K562 (cell line): ENCODE data around the gene TCFL5. TPM values are rescaled to one million over a fixed set of nuclear protein-coding genes. Genes with fewer than 3 reads are reported as not detected.

ENCODE experiments used
- ATAC-seq: fragments of 200-7000 bp; cut with Tn5 transposase; 3 replicates; pipeline ENCODE4 v1.9.1; 2020; ENCODE audit warnings: moderate library complexity
- BruUV-seq: library from RNA; stranded (reverse); fragments of 400-500 nt; replicated peaks from 2 replicates; lab custom pipeline; 2021; lab: Mats Ljungman, UMichigan
- CTCF ChIA-PET: fragments of 300-600 bp; formaldehyde crosslinking; extraction: SDS; loops from one replicate; lab custom pipeline; 2021; ENCODE audit warnings: low intra/inter-chr PET ratio; lab: Yijun Ruan, JAX
- POLR2A ChIA-PET: fragments of 300-600, 350-650 bp; sonication (Branson Sonifier 250); formaldehyde crosslinking; extraction: SDS; loops from one replicate; lab custom pipeline; 2021; ENCODE audit warnings: antibody characterized with exemption, inconsistent platforms; lab: Yijun Ruan, JAX
- DNase-seq, 4 experiments: peaks; one replicate each; pipeline versions ENCODE4 v3.0.0 to v3.0.0-alpha.2; 2011 to 2018; ENCODE audit warnings: low spot score in 3 of 4, mixed read lengths in 3 of 4; ENCODE audit errors: extremely low read depth in 1 of 4
- FAIRE-seq: peaks from 2 replicates; lab custom pipeline; 2011; peaks lifted over from hg19 to GRCh38; lab: Jason Lieb, UNC
- H2AFZ ChIP-seq: 2 replicates; pipeline ENCODE4 v1.6.0; 2011; ENCODE audit warnings: low read depth, low read length, control low read depth, inconsistent platforms
- H3K27ac ChIP-seq: fragments of 200-600 bp; 3 replicates; pipeline ENCODE4 v1.8.0; 2011; ENCODE audit warnings: low read depth, mild to moderate bottlenecking, control low read depth, inconsistent platforms, low read length, moderate library complexity, mixed read lengths; ENCODE audit errors: extremely low read depth
- H3K27me3 ChIP-seq, 2 experiments: fragments of 300-600 bp in 1 of 2; 2 replicates in 1 of 2; 3 replicates in 1 of 2; pipeline versions ENCODE4 v1.6.0 to v1.8.0; 2011; ENCODE audit warnings: inconsistent platforms in 2 of 2, low read length in 2 of 2, mild to moderate bottlenecking in 1 of 2, mixed read lengths in 1 of 2, moderate library complexity in 1 of 2; ENCODE audit not compliant: control insufficient read depth in 2 of 2, insufficient read depth in 2 of 2
- H3K36me3 ChIP-seq: fragments of 300-600 bp; 3 replicates; pipeline ENCODE4 v1.8.0; 2011; ENCODE audit warnings: mild to moderate bottlenecking, low read length, inconsistent platforms; ENCODE audit not compliant: control insufficient read depth, insufficient read depth
- H3K4me1 ChIP-seq, 2 experiments: fragments of 200-600 bp in 1 of 2; replicated peaks in 1 of 2; 2 replicates in 1 of 2; 3 replicates in 1 of 2; pipeline versions ENCODE4 v1.5.1 to v1.8.0; 2011; ENCODE audit warnings: inconsistent platforms in 2 of 2, low read length in 2 of 2, mild to moderate bottlenecking in 1 of 2, mixed read lengths in 1 of 2, moderate library complexity in 1 of 2; ENCODE audit not compliant: control insufficient read depth in 2 of 2, insufficient read depth in 2 of 2
- H3K4me2 ChIP-seq: 2 replicates; pipeline ENCODE4 v1.6.1; 2011; ENCODE audit warnings: low read length, control low read depth, inconsistent platforms, mixed read lengths; ENCODE audit not compliant: insufficient read depth
- H3K4me3 ChIP-seq: fragments of 200-600 bp; sonication (generic), shearing (Covaris generic); 2 replicates; pipeline ENCODE4 v1.5.1; 2016; ENCODE audit warnings: control low read depth, inconsistent platforms
- H3K79me2 ChIP-seq: fragments of 200-600 bp; 3 replicates; pipeline ENCODE4 v1.8.0; 2011; ENCODE audit warnings: low read length, inconsistent platforms; ENCODE audit not compliant: control insufficient read depth, insufficient read depth
- H3K9ac ChIP-seq, 2 experiments: 2 replicates each; pipeline versions ENCODE4 v1.6.0 to v1.6.1; 2011; ENCODE audit warnings: low read depth in 2 of 2, low read length in 2 of 2, control low read depth in 1 of 2, inconsistent platforms in 1 of 2, mild to moderate bottlenecking in 1 of 2, mixed read lengths in 1 of 2; ENCODE audit not compliant: insufficient read depth in 1 of 2
- H3K9me1 ChIP-seq: one replicate; pipeline ENCODE4 v1.6.0; 2011; ENCODE audit warnings: inconsistent platforms, mild to moderate bottlenecking, low read length, moderate library complexity; ENCODE audit not compliant: control insufficient read depth, insufficient read depth
- H3K9me3 ChIP-seq: replicated peaks from 2 replicates; pipeline ENCODE4 v1.5.1; 2011; ENCODE audit warnings: low read depth, low read length, inconsistent platforms; ENCODE audit not compliant: control insufficient read depth, insufficient read depth
- H4K20me1 ChIP-seq: replicated peaks from 2 replicates; pipeline ENCODE4 v1.6.1; 2011; ENCODE audit warnings: low read length, inconsistent platforms, mixed read lengths; ENCODE audit not compliant: control insufficient read depth, insufficient read depth
- SMARCB1 ChIP-seq: IDR thresholded peaks from 2 replicates; pipeline ENCODE4 v1.6.1; 2011; ENCODE audit warnings: improper control_type of control experiment, low read depth; ENCODE audit not compliant: insufficient read length
- WGBS: fragments of 100-300 bp; shearing (Covaris generic); methylation state at CpG from one replicate; pipeline ENCODE4 v1.1.6; 2016; ENCODE audit warnings: low coverage, mixed read lengths; ENCODE audit not compliant: insufficient coverage; ENCODE audit errors: missing lambda C conversion rate; 5-methylcytosine and 5-hydroxymethylcytosine counted together
- in situ Hi-C: fragments of 300-500 bp; cut with MboI; formaldehyde crosslinking; loops from 4 replicates; pipeline ENCODE4 v1.15.0; 2018; ENCODE audit warnings: inconsistent platforms, mixed read lengths
- intact Hi-C: fragments of 100-400 bp; cut with micrococcal nuclease; formaldehyde crosslinking; loops from 2 replicates; pipeline ENCODE4 v1.14.2; 2022
- polyA plus RNA-seq, 8 experiments: library from polyadenylated mRNA; depleted of rRNA in 4 of 8; stranded (reverse) in 5 of 8; unstranded in 3 of 8; fragments of >200 nt; fragmentation: Nextera tagmentation in 2 of 8; fragmentation: Illumina TruSeq in 1 of 8; extraction: Ambion mirVana in 2 of 8; extraction: Trizol in 1 of 8; gene quantifications; 2 replicates each; pipeline versions ENCODE4 v1.2.1 to v1.2.3, GENCODE V29; 2011 to 2014; ENCODE audit warnings: inconsistent platforms in 1 of 8, missing spikeins in 1 of 8
- total RNA-seq, 7 experiments: library from RNA; depleted of rRNA in 6 of 7; stranded (reverse); fragments of >200 nt in 6 of 7; fragmentation: Illumina TruSeq in 2 of 7; extraction: Trizol in 2 of 7; gene quantifications; 2 replicates each; pipeline versions ENCODE4 v1.2.1 to v1.2.3, GENCODE V29; 2011 to 2021; ENCODE audit warnings: low replicate concordance in 1 of 7
- TF ChIP-seq, protein P1 (sequence below): sonication (generic); formaldehyde crosslinking; IDR thresholded peaks from 2 replicates; pipeline ENCODE4 v1.9.0; 2022; ENCODE audit warnings: mild to moderate bottlenecking, missing genetic modification reagents

The TCFL5 gene
- total and polyA plus RNA-seq, 9 of the 15 experiments (the other 6 are each of a cell fraction or from before 2014, with no cell fraction given), result 1.00 to 12.6 (median 9.1) TPM

DNA sequence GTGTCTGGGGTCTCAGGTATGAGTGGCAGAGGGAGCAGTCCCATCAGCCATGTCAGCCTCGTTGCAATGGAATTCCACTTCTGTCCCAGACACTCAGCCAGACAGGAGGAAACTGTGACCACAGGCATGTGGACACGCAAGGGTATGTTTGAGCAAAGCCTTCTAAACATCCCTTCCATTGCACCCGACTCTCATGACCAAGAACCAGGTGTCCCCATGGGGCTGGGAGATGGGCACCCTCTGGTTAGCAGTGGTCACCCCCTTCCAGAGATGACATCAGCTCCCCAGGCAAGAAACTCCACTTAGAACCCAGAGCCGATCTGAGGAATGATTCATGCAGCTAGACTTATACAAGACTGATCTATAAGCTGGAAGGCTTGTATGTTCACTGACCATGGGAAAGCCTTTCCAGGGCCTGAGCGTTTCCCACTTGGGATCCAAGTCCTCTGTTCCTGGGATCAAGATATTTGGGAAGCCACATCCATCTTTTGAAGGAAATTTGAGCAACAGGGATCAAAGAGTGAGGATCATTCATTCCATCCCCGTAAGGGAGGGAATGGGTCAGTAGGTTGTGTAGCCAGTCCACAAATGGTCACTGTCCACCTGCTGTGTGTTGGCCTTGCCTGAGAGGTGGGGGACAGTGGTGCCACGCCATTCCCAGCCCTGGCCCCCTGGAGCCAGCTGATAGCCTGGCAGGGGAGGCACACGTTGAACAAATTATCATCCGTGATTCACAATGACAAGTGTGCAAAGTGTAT lies 69.3 kb downstream of the TCFL5 start:
- Histone ChIP-seq H3K9ac (peak overlapping the region in 1 of 2 experiments; percentile 43; a peak in 2 of 4 replicates), H3K9me1 (no peaks in the 10 kb centered on the region), H3K27ac (no peak overlapping the region), H3K36me3 (no peaks in the 10 kb centered on the region; the same call in 2 of the 3 replicates), H3K79me2 (peaks cover 5% of the 10 kb centered on the region; the same call in 2 of the 3 replicates), H3K9me3 (no peaks in the 10 kb centered on the region), H3K4me2 (no peak overlapping the region), H2AFZ (peak overlapping the region; percentile 16; the same call in 1 of the 2 replicates), H3K27me3 (peaks cover 4 to 14% of the 10 kb centered on the region in 2 experiments; a peak in 3 of 5 replicates), H3K4me1 (peaks cover 10 to 54% of the 10 kb centered on the region in 2 experiments; a peak in 4 of 5 replicates), H3K4me3 (no peak overlapping the region), H4K20me1 (no peaks in the 10 kb centered on the region)
- no peak for DNase-seq
- 41% methylated on average over 9 of the region's 9 CpGs for WGBS
- TF ChIP-seq SMARCB1, result no peak
- TF ChIP-seq, protein P1, sequence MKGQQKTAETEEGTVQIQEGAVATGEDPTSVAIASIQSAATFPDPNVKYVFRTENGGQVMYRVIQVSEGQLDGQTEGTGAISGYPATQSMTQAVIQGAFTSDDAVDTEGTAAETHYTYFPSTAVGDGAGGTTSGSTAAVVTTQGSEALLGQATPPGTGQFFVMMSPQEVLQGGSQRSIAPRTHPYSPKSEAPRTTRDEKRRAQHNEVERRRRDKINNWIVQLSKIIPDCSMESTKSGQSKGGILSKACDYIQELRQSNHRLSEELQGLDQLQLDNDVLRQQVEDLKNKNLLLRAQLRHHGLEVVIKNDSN, result 0 out of 2 replicates have a peak, but pooled peaks have one; percentile 6
- intact Hi-C loops (loop anchor here (5.0 kb wide), 1 partner anchor 105 kb away; no protein-coding TSS in a partner anchor), in situ Hi-C loops (loop anchor here (5.0 kb wide), 1 partner anchor 125 kb away; no protein-coding TSS in a partner anchor)
- BruUV-seq, result no TSS peak
- ChIA-PET POLR2A (interaction anchor here (0.7 to 1.2 kb wide), 4 partner anchors 13 to 169 kb away, joined by 3 to 4 read pairs (median 4); no protein-coding TSS in a partner anchor), CTCF (interaction anchor here (0.8 to 2.9 kb wide), 4 partner anchors 125 to 382 kb away, joined by 3 to 20 read pairs (median 4); no protein-coding TSS in a partner anchor)
- FAIRE-seq, result no peak
- no peak for ATAC-seq
